HL-60/S4 treated with phorbol 12-myristate 13-acetate at 8.2 ng/mL for 4 days and 3 days (cell line): ENCODE results near the gene GDAP1L1.
"Not testable (repeated sequence)": the region's sequence is repeated elsewhere in the genome, so short reads cannot be mapped to it uniquely, and the experiment has no call there.

Experiments used
- in situ Hi-C: fragments of 300-500 bp; cut with MboI; formaldehyde crosslinking; loops from 2 replicates; pipeline ENCODE4 v1.15.0; 2022; ENCODE audit warnings: low sequenced_read_pairs

Gene GDAP1L1

GRCh38 chr20:44219170-44219730 is 27.9 kb upstream of the GDAP1L1 start:
- in situ Hi-C loops, result no loop called here

GRCh38 chr20:44219791-44220190 is 27.3 kb upstream of the GDAP1L1 start:
- in situ Hi-C loops, result no loop called here

- in situ Hi-C loops, result no loop called here
These were observed 25.6 kb upstream of the GDAP1L1 start for GRCh38 chr20:44221368-44221954.

GRCh38 chr20:44222027-44222426 is 25.1 kb upstream of the GDAP1L1 start:
- in situ Hi-C loops, result no loop called here

- in situ Hi-C loops, result no loop called here
These were observed 24.3 kb upstream of the GDAP1L1 start for GRCh38 chr20:44222633-44223368.

GRCh38 chr20:44223721-44224120 is 23.4 kb upstream of the GDAP1L1 start:
- in situ Hi-C loops, result no loop called here

- in situ Hi-C loops, result no loop called here
These were observed 22.5 kb upstream of the GDAP1L1 start for GRCh38 chr20:44224637-44225036.

- in situ Hi-C loops, result no loop called here
These were observed 18.4 kb upstream of the GDAP1L1 start for GRCh38 chr20:44228465-44229258.

GRCh38 chr20:44231193-44231592 is 15.9 kb upstream of the GDAP1L1 start:
- in situ Hi-C loops, result no loop called here

GRCh38 chr20:44231713-44232468 is 15.2 kb upstream of the GDAP1L1 start:
- in situ Hi-C loops, result no loop called here

- in situ Hi-C loops, result not testable (repeated sequence)
These were observed 14.6 kb upstream of the GDAP1L1 start for GRCh38 chr20:44232469-44232856.

- in situ Hi-C loops, result no loop called here
These were observed 13.6 kb upstream of the GDAP1L1 start for GRCh38 chr20:44233436-44234016.

GRCh38 chr20:44234566-44235317 is 12.4 kb upstream of the GDAP1L1 start:
- in situ Hi-C loops, result no loop called here

GRCh38 chr20:44235702-44236101 is 11.4 kb upstream of the GDAP1L1 start:
- in situ Hi-C loops, result no loop called here

- in situ Hi-C loops, result not testable (repeated sequence)
These were observed 10.3 kb upstream of the GDAP1L1 start for GRCh38 chr20:44236840-44237239.

GRCh38 chr20:44241796-44242195 is 5.3 kb upstream of the GDAP1L1 start:
- in situ Hi-C loops, result no loop called here

GRCh38 chr20:44245977-44246376 is 1.1 kb upstream of the GDAP1L1 start:
- in situ Hi-C loops, result no loop called here

GRCh38 chr20:44247586-44248409 is 690 bp downstream of the GDAP1L1 start:
- in situ Hi-C loops, result no loop called here

GRCh38 chr20:44248410-44248759 is 1.3 kb downstream of the GDAP1L1 start:
- in situ Hi-C loops, result no loop called here
